SK-N-SH treated with all-trans-retinoic acid at 6 μM for 48 hours (cell line): ENCODE results near the gene TTLL8.

ENCODE experiments used
- ATAC-seq: fragments of 200-7000 bp; cut with Tn5 transposase; 3 replicates; pipeline ENCODE4 v1.9.1; 2020; ENCODE audit warnings: mild to moderate bottlenecking, moderate library complexity
- ARNTL ChIP-seq: fragments of 450-650 bp; formaldehyde crosslinking; IDR thresholded peaks from 2 replicates; pipeline ENCODE4 v1.5.0; 2020; ENCODE audit warnings: low read depth, mild to moderate bottlenecking, moderate library complexity, borderline replicate concordance
- BACH2 ChIP-seq: fragments of 250-450 bp; sonication (Bioruptor Pico); IDR thresholded peaks from 2 replicates; pipeline ENCODE4 v1.9.0; 2021; ENCODE audit warnings: mild to moderate bottlenecking, borderline replicate concordance
- CSRNP3 ChIP-seq: fragments of 250-450 bp; sonication (Bioruptor Pico); IDR thresholded peaks from 2 replicates; pipeline ENCODE4 v1.5.1; 2021; ENCODE audit warnings: mild to moderate bottlenecking, moderate library complexity
- ESRRG ChIP-seq: fragments of 250-450 bp; sonication (Bioruptor Pico); IDR thresholded peaks from 2 replicates; pipeline ENCODE4 v1.6.1; 2021; ENCODE audit warnings: mild to moderate bottlenecking
- GLIS3 ChIP-seq: fragments of 250-450 bp; sonication (Bioruptor Pico); IDR thresholded peaks from 2 replicates; pipeline ENCODE4 v1.5.0; 2020; ENCODE audit warnings: mild to moderate bottlenecking, moderate library complexity
- ISL1 ChIP-seq: fragments of 250-450 bp; sonication (Bioruptor Pico); IDR thresholded peaks from 2 replicates; pipeline ENCODE4 v2.1.2; 2022; ENCODE audit warnings: mild to moderate bottlenecking, moderate library complexity
- OSR1 ChIP-seq: fragments of 250-450 bp; sonication (Bioruptor Pico); IDR thresholded peaks from 2 replicates; pipeline ENCODE4 v1.8.0; 2022; ENCODE audit warnings: moderate library complexity, mild to moderate bottlenecking, inconsistent platforms
- PATZ1 ChIP-seq: fragments of 250-450 bp; sonication (Bioruptor Pico); IDR thresholded peaks from 2 replicates; pipeline ENCODE4 v1.8.0; 2020; ENCODE audit warnings: mild to moderate bottlenecking, moderate library complexity, borderline replicate concordance
- POU6F1 ChIP-seq: fragments of 250-450 bp; sonication (Bioruptor Pico); IDR thresholded peaks from 2 replicates; pipeline ENCODE4 v1.8.0; 2021; ENCODE audit warnings: low read depth, mild to moderate bottlenecking, moderate library complexity, borderline replicate concordance
- PPARA ChIP-seq: fragments of 250-450 bp; sonication (Bioruptor Pico); IDR thresholded peaks from 2 replicates; pipeline ENCODE4 v1.5.0; 2020; ENCODE audit warnings: mild to moderate bottlenecking, borderline replicate concordance
- SNAI2 ChIP-seq: fragments of 250-450 bp; sonication (Bioruptor Pico); IDR thresholded peaks from 2 replicates; pipeline ENCODE4 v1.5.0; 2020; ENCODE audit warnings: mild to moderate bottlenecking, moderate library complexity
- TCF4 ChIP-seq: fragments of 250-450 bp; sonication (Bioruptor Pico); IDR thresholded peaks from 2 replicates; pipeline ENCODE4 v1.8.0; 2021; ENCODE audit warnings: mild to moderate bottlenecking, moderate library complexity, borderline replicate concordance
- TOX ChIP-seq: fragments of 250-450 bp; sonication (Bioruptor Pico); IDR thresholded peaks from 2 replicates; pipeline ENCODE4 v1.8.0; 2021; ENCODE audit warnings: mild to moderate bottlenecking, moderate library complexity, borderline replicate concordance
- ZC3H10 ChIP-seq: fragments of 250-450 bp; sonication (Bioruptor Pico); IDR thresholded peaks from 2 replicates; pipeline ENCODE4 v1.5.1; 2021; ENCODE audit warnings: mild to moderate bottlenecking, moderate library complexity
- ZFP30 ChIP-seq: fragments of 450-650 bp; formaldehyde crosslinking; IDR thresholded peaks from 2 replicates; pipeline ENCODE4 v1.5.0; 2022; ENCODE audit warnings: mild to moderate bottlenecking, moderate library complexity
- ZNF565 ChIP-seq: fragments of 450-650 bp; formaldehyde crosslinking; conservative IDR thresholded peaks from 2 replicates; pipeline ENCODE4 v1.5.0; 2020; ENCODE audit warnings: low read depth, mild to moderate bottlenecking, moderate library complexity
- ZNF70 ChIP-seq: fragments of 450-650 bp; formaldehyde crosslinking; IDR thresholded peaks from 2 replicates; pipeline ENCODE4 v1.5.0; 2020; ENCODE audit warnings: mild to moderate bottlenecking, moderate library complexity
- ZNF8 ChIP-seq: fragments of 450-650 bp; formaldehyde crosslinking; IDR thresholded peaks from 2 replicates; pipeline ENCODE4 v1.5.0; 2020; ENCODE audit warnings: mild to moderate bottlenecking, moderate library complexity

Gene TTLL8

GRCh38 chr22:50101870-50102565 is 43.9 kb upstream of the TTLL8 start:
- TF ChIP-seq PATZ1 (no peak), ZNF8 (CRISPR knock-in tag) (no peak), POU6F1 (CRISPR knock-in tag) (no peak), GLIS3 (no peak), TOX (CRISPR knock-in tag) (no peak), PPARA (CRISPR knock-in tag) (no peak), ZFP30 (CRISPR knock-in tag) (no peak), SNAI2 (CRISPR knock-in tag) (no peak), CSRNP3 (CRISPR knock-in tag) (no peak), OSR1 (CRISPR knock-in tag) (no peak)
- no peak for ATAC-seq

- no peak for ATAC-seq
- no peak for TF ChIP-seq SNAI2 (CRISPR knock-in tag)
Measured at GRCh38 chr22:50098052-50098451, 40.0 kb upstream of the TTLL8 start.

- TF ChIP-seq SNAI2 (CRISPR knock-in tag) (no peak), ESRRG (CRISPR knock-in tag) (no peak), TCF4 (CRISPR knock-in tag) (no peak), ZNF565 (CRISPR knock-in tag) (no peak)
- ATAC-seq, result no peak
Measured at GRCh38 chr22:50092342-50092741, 34.2 kb upstream of the TTLL8 start.

- no peak for TF ChIP-seq ISL1 (CRISPR knock-in tag)
- peak; percentile 45; the same call in 1 of the 2 replicates for TF ChIP-seq TCF4 (CRISPR knock-in tag)
- ATAC-seq, result peak; percentile 42
Measured at GRCh38 chr22:50091092-50091768, 33.1 kb upstream of the TTLL8 start.

GRCh38 chr22:50090412-50090714 is 32.3 kb upstream of the TTLL8 start:
- ATAC-seq, result no peak
- TF ChIP-seq ZC3H10 (CRISPR knock-in tag), result no peak
- TF ChIP-seq PATZ1, result no peak
- no peak for TF ChIP-seq POU6F1 (CRISPR knock-in tag)
- no peak for TF ChIP-seq ZNF70 (CRISPR knock-in tag)
- no peak for TF ChIP-seq ISL1 (CRISPR knock-in tag)
- no peak for TF ChIP-seq ARNTL (CRISPR knock-in tag)
- TF ChIP-seq ESRRG (CRISPR knock-in tag), result no peak
- TF ChIP-seq BACH2 (CRISPR knock-in tag), result no peak
- TF ChIP-seq ZNF8 (CRISPR knock-in tag), result no peak
- no peak for TF ChIP-seq TOX (CRISPR knock-in tag)
